Adrenal gland (tissue), 12 donors: ENCODE data around the gene SORBS2. TPM values are rescaled to one million over a fixed set of nuclear protein-coding genes. Genes with fewer than 3 reads are reported as not detected.

ENCODE experiments used
- DNase-seq, 7 donors: peaks; one replicate each; pipeline ENCODE4 v3.0.0-alpha.2; 2019 to 2020
- H3K27ac ChIP-seq, 5 donors: fragments of 200-600 bp; sonication (generic) in 4 of 5; 1 replicate in 3 of 5; 2 replicates in 2 of 5; pipeline versions ENCODE4 v1.5.1 to v1.8.0; 2016 to 2020; ENCODE audit warnings: mild to moderate bottlenecking in 1 of 5
- H3K27me3 ChIP-seq: fragments of 200-600 bp; 2 replicates; pipeline ENCODE4 v1.8.0; 2021
- H3K36me3 ChIP-seq, 2 donors: fragments of 200-600 bp; replicated peaks in 1 of 2; 1 replicate in 1 of 2; 2 replicates in 1 of 2; pipeline versions ENCODE4 v1.5.1 to v1.8.0; 2018 to 2022
- H3K4me1 ChIP-seq, 2 donors: fragments of 200-600 bp; replicated peaks in 1 of 2; 1 replicate in 1 of 2; 2 replicates in 1 of 2; pipeline versions ENCODE4 v1.5.1 to v1.8.0; 2018 to 2021
- H3K4me3 ChIP-seq, 4 donors: fragments of 200-600 bp; sonication (generic) in 3 of 4; one replicate each; pipeline ENCODE4 v1.5.1; 2016 to 2018
- H3K9me3 ChIP-seq, 3 donors: fragments of 200-600 bp; sonication (generic) in 1 of 3; replicated peaks in 1 of 3; 1 replicate in 2 of 3; 2 replicates in 1 of 3; pipeline versions ENCODE4 v1.5.1 to v1.8.0; 2016 to 2021
- CTCF ChIP-seq, 6 experiments: fragments of 450-650 bp in 4 of 6; fragments of 200-600 bp in 2 of 6; sonication (generic) in 1 of 6; IDR thresholded peaks; 1 replicate in 5 of 6; 2 replicates in 1 of 6; pipeline versions ENCODE4 v1.5.1 to v1.8.0; 2016 to 2021; ENCODE audit warnings: antibody characterized with exemption in 6 of 6, mild to moderate bottlenecking in 2 of 6, moderate library complexity in 1 of 6
- POLR2A ChIP-seq, 2 donors: fragments of 450-650 bp; IDR thresholded peaks; one replicate each; pipeline ENCODE4 v1.6.1; 2017; ENCODE audit warnings: antibody characterized with exemption in 2 of 2, mild to moderate bottlenecking in 2 of 2, moderate library complexity in 1 of 2
- WGBS, 4 donors: extraction: QIAGEN DNeasy Blood & Tissue Kit in 2 of 4; methylation state at CpG; one replicate each; pipeline versions ENCODE4 v1.1.5 to v1.1.7; 2013 to 2017; 5-methylcytosine and 5-hydroxymethylcytosine counted together
- intact Hi-C, 2 donors: fragments of 100-400 bp; cut with DNase I; formaldehyde crosslinking; loops; one replicate each; pipeline versions ENCODE4 v1.14.1 to v1.15.0; 2022 to 2023
- polyA plus RNA-seq, 3 donors: library from polyadenylated mRNA; stranded (reverse); fragments of 200-250 nt in 2 of 3; fragments of 350-450 nt in 1 of 3; fragmentation: Illumina TruSeq in 1 of 3; extraction: RNeasy Lipid Tissue Mini Kit (QIAGEN cat#74804) in 1 of 3; gene quantifications; one replicate each; pipeline ENCODE4 v1.2.3, GENCODE V29; 2013 to 2014
- total RNA-seq, 9 donors: library from RNA; depleted of rRNA in 4 of 9; stranded (reverse); fragments of >200 nt in 4 of 9; fragments of 120-200 nt in 1 of 9; fragmentation: NEBNext Ultra II Directional in 1 of 9; extraction: Animal tissue kit (Norgen Biotek cat#: 25700) in 1 of 9; gene quantifications; one replicate each; pipeline versions ENCODE4 v1.1.0 to v1.2.4, GENCODE V29; 2013 to 2023
- donor health status: healthy with polysubstance abuse.
- donor health status: Bipolar disorder and iron deficiency.
- donor health status: DM: yes; HTN: yes; CAD: no.
- donor health status: DM: no; HTN: no; CAD: no.
- donor health status: DM: no; HTN: no; CAD: no.
- donor health status: DM: yes; HTN: yes; CAD: no.

The SORBS2 gene
- total and polyA plus RNA-seq, 12 donors: 126 to 875 (median 582) TPM

- no peak for TF ChIP-seq CTCF (IDR thresholded peaks at IDR 0.05)
- TF ChIP-seq POLR2A (IDR thresholded peaks at IDR 0.05): no peak
- no peaks in the 10 kb centered on the region for H3K4me1 ChIP-seq
- H3K36me3 ChIP-seq: no peaks in the 10 kb centered on the region
- intact Hi-C loops: no loop called here
- no peak overlapping the region for H3K4me3 ChIP-seq
- no peaks in the 10 kb centered on the region for H3K27me3 ChIP-seq
- no peaks in the 10 kb centered on the region for H3K9me3 ChIP-seq
- no peak overlapping the region for H3K27ac ChIP-seq
- WGBS, 4 donors: 88 to 100% (median 91%) methylated on average over 1 of the region's 1 CpG
- DNase-seq: no peak
These were observed 263.4 kb downstream of the SORBS2 start for GRCh38 chr4:185548587-185548986.

GRCh38 chr4:185546335-185546734 is 265.7 kb downstream of the SORBS2 start:
- no peak overlapping the region for H3K27ac ChIP-seq
- no peaks in the 10 kb centered on the region for H3K4me1 ChIP-seq
- H3K4me3 ChIP-seq: no peak overlapping the region
- no peaks in the 10 kb centered on the region for H3K27me3 ChIP-seq
- TF ChIP-seq POLR2A (IDR thresholded peaks at IDR 0.05) (no peak), CTCF (IDR thresholded peaks at IDR 0.05) (no peak)
- intact Hi-C loops: no loop called here
- DNase-seq: no peak
- 85 to 92% (median 88%) methylated on average over 6 of the region's 6 CpGs for WGBS, 4 donors
- no peaks in the 10 kb centered on the region for H3K36me3 ChIP-seq
- no peaks in the 10 kb centered on the region for H3K9me3 ChIP-seq

GRCh38 chr4:185542626-185543315 is 269.2 kb downstream of the SORBS2 start:
- peak in 6 of 7 donors; percentile 45 to 65 (median 52) for DNase-seq
- no peaks in the 10 kb centered on the region for H3K36me3 ChIP-seq
- H3K27ac ChIP-seq: no peak overlapping the region
- H3K4me1 ChIP-seq: no peaks in the 10 kb centered on the region
- intact Hi-C loops: no loop called here
- H3K4me3 ChIP-seq: no peak overlapping the region
- H3K27me3 ChIP-seq: no peaks in the 10 kb centered on the region
- H3K9me3 ChIP-seq: no peaks in the 10 kb centered on the region
- TF ChIP-seq CTCF (IDR thresholded peaks at IDR 0.05) (no peak), POLR2A (IDR thresholded peaks at IDR 0.05) (no peak)
- 44 to 56% (median 55%) methylated on average over 14 of the region's 14 CpGs for WGBS, 4 donors

- TF ChIP-seq CTCF (IDR thresholded peaks at IDR 0.05) (no peak), POLR2A (IDR thresholded peaks at IDR 0.05) (no peak)
- H3K4me1 ChIP-seq: peaks cover 0 to 1% of the 10 kb centered on the region in 2 donors
- 64 to 68% (median 65%) methylated on average over 10 of the region's 10 CpGs for WGBS, 4 donors
These were observed 270.7 kb downstream of the SORBS2 start for GRCh38 chr4:185541251-185541727.

More at GRCh38 chr4:185541251-185541727, 270.7 kb downstream of the SORBS2 start:
- intact Hi-C loops: no loop called here
- Histone ChIP-seq H3K9me3 (no peaks in the 10 kb centered on the region), H3K27ac (no peak overlapping the region), H3K4me3 (no peak overlapping the region), H3K27me3 (no peaks in the 10 kb centered on the region), H3K36me3 (no peaks in the 10 kb centered on the region)
- peak in 2 of 7 donors; percentile 10 to 26 for DNase-seq
